Uterus (tissue), 2 donors: ENCODE results near the gene SIK2.

Experiments used
- CTCF ChIP-seq, 4 experiments: fragments of 200-600 bp in 2 of 4; fragments of 450-650 bp in 2 of 4; sonication (generic) in 2 of 4; IDR thresholded peaks; one replicate each; pipeline ENCODE4 v1.5.1; 2016 to 2019; ENCODE audit warnings: antibody characterized with exemption in 4 of 4, mild to moderate bottlenecking in 2 of 4, moderate library complexity in 1 of 4
- POLR2A ChIP-seq, 2 donors: fragments of 450-650 bp; IDR thresholded peaks; one replicate each; pipeline ENCODE4 v1.6.1; 2016; ENCODE audit warnings: antibody characterized with exemption in 2 of 2, mild to moderate bottlenecking in 1 of 2, moderate library complexity in 1 of 2

DNA sequence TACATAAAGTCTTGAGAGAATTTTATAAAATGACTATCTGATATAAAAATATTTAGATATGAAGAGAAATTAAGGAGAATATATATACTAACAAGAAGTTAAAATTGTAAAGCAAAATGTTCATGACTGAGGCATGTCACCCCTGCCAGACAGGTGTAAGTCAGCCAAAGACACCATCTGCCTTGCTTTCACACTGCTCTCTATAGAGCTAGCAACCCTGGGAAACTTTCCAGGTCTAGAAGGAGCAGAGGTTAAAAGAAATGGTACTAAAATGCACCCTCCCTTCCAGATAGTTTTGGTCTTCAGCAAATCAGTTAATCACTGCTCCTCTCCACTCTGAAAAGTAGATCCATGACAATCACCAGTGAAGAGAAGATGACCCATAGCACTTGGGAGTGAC is 147.4 kb downstream of the SIK2 start:
- TF ChIP-seq CTCF (IDR thresholded peaks at IDR 0.05) (no peak), POLR2A (IDR thresholded peaks at IDR 0.05) (no peak)
